Occipital lobe (tissue), 2 donors: ENCODE results near the gene KIFC3. TPM values are rescaled to one million over a fixed set of nuclear protein-coding genes. Genes with fewer than 3 reads are reported as not detected.
"Not testable (repeated sequence)": the region's sequence is repeated elsewhere in the genome, so short reads cannot be mapped to it uniquely, and the experiment has no call there.

Source experiments
- DNase-seq: peaks from one replicate; lab custom pipeline; 2025; lab: John Stamatoyannopoulos, UW
- total RNA-seq: library from RNA; depleted of rRNA; stranded (reverse); fragments of >200 nt; gene quantifications from one replicate; pipeline ENCODE4 v1.2.3, GENCODE V29; 2014

KIFC3 gene
- total RNA-seq, 1 donor from 2014 or later: 44.6 TPM

- no peak for DNase-seq
Observed at GRCh38 chr16:57740423-57741071, 61.7 kb downstream of the KIFC3 start.

GRCh38 chr16:57739756-57740422 lies 62.4 kb downstream of the KIFC3 start:
- DNase-seq: no peak

- DNase-seq: no peak
Observed at GRCh38 chr16:57738844-57739243, 63.4 kb downstream of the KIFC3 start.

DNA sequence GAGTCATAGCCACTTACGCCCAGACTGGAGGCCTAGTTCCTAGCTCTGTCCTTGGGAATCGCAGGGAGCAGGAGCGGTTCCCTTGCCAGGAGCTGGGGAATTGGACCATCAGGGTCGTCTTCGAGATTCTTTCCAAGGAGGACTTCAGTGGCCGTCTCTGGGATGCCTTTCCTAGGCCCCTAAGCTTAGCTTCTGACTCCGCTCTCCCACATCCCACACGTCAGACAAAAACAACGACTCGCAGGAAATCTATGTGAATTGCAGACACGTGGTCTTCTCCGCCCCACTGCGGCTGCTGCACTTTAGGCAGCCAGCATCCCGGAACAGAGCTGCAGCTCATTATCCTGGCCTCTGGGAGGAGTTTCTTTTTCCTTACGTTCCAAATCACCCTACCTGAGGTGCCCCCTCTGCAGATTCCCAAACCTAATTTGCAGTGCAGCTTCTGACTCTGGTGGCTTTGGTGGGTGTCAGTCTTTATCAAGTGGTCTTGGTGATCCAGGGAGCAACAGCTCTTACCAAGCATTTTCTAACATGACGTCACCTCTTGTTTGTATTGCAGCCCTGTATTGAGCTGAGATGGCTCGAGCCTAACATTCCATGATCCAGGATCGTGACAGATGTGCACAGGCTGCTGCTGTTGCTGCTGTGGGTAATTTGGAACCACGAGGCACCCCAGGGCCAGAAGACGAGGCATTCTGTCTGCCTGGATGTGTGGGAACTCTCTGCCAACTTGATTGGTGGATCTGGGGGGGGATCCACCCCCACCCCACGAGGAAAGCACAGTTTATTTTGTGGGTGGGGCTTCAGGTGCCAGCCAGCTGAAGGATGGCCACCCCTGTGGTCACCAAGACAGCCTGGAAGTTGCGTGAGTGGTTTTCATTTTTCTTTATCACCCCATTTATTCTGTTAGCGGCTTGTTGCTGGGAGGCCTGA lies 65.6 kb downstream of the KIFC3 start:
- peak; percentile 51 for DNase-seq

GRCh38 chr16:57735755-57736418 lies 66.4 kb downstream of the KIFC3 start, which contains the start of gene KATNB1:
Gene KATNB1, plus strand, starts transcription at chr16:57735770. Its CDS starts 1,474 bp downstream, at chr16:57737244.
- DNase-seq: no peak

GRCh38 chr16:57734925-57735754 lies 67.2 kb downstream of the KIFC3 start:
- peak; percentile 99 for DNase-seq

GRCh38 chr16:57734308-57734924 lies 67.9 kb downstream of the KIFC3 start:
- DNase-seq: no peak

- no peak for DNase-seq
Observed at GRCh38 chr16:57732714-57733113, 69.6 kb downstream of the KIFC3 start.

DNA sequence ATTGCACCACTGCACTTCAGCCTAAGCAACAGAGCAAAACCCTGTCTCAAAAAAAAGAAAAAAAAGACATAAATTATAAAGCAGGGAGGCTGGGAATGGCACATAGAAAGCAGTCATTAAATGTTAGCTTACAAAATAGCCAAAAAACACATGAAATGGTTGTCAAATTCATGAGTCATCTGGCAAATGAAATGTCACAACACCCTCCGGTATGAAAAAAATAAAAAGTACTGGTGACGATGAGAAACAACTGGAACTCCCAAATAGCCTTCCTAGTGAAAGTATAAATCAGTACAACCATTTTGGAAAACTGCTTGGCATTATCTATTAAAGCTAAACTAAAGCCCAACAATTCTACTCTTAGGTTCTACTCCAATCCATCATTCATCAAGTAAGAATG lies 70.3 kb downstream of the KIFC3 start:
- DNase-seq: no peak

GRCh38 chr16:57730771-57731730 lies 71.2 kb downstream of the KIFC3 start:
- DNase-seq: no peak

- DNase-seq: not testable (repeated sequence)
Observed at GRCh38 chr16:57729852-57730251, 72.4 kb downstream of the KIFC3 start.

GRCh38 chr16:57729182-57729484 lies 73.2 kb downstream of the KIFC3 start:
- DNase-seq: no peak

GRCh38 chr16:57728336-57729181 lies 73.7 kb downstream of the KIFC3 start:
- no peak for DNase-seq

DNA sequence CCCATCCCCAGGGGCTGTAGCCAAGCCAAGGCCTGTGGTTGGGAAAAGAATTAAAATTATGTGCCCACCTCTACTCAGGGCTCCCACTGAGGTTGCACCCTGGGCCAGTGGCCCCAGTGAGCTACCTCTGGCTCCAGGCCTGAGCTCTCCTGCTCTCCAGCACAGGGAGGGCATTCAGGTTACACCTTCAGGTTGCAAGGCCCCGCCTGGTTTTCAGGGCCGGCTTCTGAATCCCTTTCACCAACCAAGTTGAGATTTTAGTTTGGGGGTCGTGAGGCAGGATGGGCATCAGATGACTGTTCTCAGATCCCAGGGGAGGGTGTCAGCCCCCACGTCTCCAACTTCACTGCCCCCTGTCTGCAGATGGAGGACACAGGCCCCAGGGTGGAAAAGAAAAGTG lies 74.7 kb downstream of the KIFC3 start:
- no peak for DNase-seq

GRCh38 chr16:57726433-57726947 lies 75.8 kb downstream of the KIFC3 start:
- DNase-seq: no peak

GRCh38 chr16:57725976-57726375 lies 76.3 kb downstream of the KIFC3 start:
- DNase-seq: no peak

GRCh38 chr16:57725554-57725953 lies 76.7 kb downstream of the KIFC3 start:
- DNase-seq: no peak

DNA sequence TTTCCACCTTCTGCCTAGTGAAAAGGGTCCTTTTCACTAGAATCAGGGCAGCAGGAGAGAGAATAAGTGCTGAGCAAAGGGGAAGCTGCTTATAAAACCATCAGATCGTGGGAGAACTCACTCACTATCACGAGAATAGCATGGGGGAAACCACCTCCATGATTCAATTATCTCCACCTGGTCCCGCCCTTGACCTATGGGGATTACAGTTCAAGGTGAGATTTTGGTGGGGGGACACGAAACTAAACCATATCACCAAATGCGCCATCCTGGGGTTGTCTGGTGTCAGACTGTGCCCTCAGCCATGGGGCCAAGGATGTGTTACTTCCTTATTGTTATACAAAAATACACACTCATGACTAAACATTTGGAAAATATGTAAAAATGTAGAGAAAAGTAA lies 77.1 kb downstream of the KIFC3 start:
- no peak for DNase-seq
